ENCODE data around the gene CD52.

DNA sequence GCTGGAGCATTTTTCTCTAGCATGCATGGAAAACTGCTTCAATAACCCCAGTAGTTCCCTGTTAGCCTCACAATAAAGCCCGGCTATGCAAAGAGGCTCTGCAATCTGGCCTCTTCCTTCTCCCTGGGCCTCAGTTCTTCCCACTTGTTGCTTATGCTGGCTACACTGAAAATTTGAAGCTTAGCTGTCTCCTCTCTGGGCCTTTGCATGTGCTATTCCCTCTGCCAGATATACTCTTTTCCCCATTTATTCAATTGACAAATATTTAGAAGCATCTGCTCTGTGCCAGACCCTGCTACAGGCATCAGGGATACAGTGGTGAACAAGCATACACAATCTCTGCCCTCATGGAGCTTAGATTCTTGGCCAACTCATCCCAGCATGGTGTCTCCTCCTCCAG is 20.9 kb downstream of the CD52 start:
- TF ChIP-seq, protein P1, sequence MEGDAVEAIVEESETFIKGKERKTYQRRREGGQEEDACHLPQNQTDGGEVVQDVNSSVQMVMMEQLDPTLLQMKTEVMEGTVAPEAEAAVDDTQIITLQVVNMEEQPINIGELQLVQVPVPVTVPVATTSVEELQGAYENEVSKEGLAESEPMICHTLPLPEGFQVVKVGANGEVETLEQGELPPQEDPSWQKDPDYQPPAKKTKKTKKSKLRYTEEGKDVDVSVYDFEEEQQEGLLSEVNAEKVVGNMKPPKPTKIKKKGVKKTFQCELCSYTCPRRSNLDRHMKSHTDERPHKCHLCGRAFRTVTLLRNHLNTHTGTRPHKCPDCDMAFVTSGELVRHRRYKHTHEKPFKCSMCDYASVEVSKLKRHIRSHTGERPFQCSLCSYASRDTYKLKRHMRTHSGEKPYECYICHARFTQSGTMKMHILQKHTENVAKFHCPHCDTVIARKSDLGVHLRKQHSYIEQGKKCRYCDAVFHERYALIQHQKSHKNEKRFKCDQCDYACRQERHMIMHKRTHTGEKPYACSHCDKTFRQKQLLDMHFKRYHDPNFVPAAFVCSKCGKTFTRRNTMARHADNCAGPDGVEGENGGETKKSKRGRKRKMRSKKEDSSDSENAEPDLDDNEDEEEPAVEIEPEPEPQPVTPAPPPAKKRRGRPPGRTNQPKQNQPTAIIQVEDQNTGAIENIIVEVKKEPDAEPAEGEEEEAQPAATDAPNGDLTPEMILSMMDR (IDR thresholded peaks at IDR 0.05; ENCODE audit: insufficient read depth, low read length), result no peak
- no peak for TF ChIP-seq GABPA (IDR thresholded peaks at IDR 0.05; ENCODE audit: low read depth)
- TF ChIP-seq POLR2AphosphoS5 (IDR thresholded peaks at IDR 0.05; ENCODE audit: low read depth), result no peak
- TF ChIP-seq, protein P2, sequence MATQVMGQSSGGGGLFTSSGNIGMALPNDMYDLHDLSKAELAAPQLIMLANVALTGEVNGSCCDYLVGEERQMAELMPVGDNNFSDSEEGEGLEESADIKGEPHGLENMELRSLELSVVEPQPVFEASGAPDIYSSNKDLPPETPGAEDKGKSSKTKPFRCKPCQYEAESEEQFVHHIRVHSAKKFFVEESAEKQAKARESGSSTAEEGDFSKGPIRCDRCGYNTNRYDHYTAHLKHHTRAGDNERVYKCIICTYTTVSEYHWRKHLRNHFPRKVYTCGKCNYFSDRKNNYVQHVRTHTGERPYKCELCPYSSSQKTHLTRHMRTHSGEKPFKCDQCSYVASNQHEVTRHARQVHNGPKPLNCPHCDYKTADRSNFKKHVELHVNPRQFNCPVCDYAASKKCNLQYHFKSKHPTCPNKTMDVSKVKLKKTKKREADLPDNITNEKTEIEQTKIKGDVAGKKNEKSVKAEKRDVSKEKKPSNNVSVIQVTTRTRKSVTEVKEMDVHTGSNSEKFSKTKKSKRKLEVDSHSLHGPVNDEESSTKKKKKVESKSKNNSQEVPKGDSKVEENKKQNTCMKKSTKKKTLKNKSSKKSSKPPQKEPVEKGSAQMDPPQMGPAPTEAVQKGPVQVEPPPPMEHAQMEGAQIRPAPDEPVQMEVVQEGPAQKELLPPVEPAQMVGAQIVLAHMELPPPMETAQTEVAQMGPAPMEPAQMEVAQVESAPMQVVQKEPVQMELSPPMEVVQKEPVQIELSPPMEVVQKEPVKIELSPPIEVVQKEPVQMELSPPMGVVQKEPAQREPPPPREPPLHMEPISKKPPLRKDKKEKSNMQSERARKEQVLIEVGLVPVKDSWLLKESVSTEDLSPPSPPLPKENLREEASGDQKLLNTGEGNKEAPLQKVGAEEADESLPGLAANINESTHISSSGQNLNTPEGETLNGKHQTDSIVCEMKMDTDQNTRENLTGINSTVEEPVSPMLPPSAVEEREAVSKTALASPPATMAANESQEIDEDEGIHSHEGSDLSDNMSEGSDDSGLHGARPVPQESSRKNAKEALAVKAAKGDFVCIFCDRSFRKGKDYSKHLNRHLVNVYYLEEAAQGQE (IDR thresholded peaks at IDR 0.05; ENCODE audit: insufficient replicate concordance, low read depth), result no peak
